Bone marrow (tissue), 2 donors: ENCODE results near the gene ZNF556.
"Not testable (repeated sequence)": the region's sequence is repeated elsewhere in the genome, so short reads cannot be mapped to it uniquely, and the experiment has no call there.

Experiments used
- DNase-seq, 2 donors: peaks; one replicate each; lab custom pipeline; 2025; lab: John Stamatoyannopoulos, UW

The ZNF556 gene

DNA sequence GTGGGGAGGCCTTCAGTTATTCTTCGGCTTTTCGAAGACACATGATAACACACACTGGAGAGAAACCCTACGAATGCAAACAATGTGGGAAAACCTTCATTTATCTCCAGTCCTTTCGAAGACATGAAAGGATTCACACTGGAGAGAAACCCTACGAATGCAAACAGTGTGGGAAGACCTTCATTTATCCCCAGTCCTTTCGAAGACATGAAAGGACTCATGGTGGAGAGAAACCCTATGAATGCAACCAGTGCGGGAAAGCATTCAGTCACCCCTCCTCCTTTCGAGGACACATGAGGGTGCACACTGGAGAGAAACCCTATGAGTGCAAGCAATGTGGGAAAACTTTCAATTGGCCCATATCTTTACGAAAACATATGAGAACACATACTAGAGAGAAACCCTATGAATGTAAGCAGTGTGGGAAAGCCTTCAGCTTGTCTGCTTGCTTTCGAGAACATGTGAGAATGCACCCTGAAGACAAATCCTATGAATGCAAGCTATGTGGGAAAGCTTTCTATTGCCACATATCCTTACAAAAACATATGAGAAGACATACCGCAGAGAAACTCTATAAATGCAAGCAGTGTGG, 14.0 kb upstream of the ZNF556 start:
- DNase-seq, result no peak

DNA sequence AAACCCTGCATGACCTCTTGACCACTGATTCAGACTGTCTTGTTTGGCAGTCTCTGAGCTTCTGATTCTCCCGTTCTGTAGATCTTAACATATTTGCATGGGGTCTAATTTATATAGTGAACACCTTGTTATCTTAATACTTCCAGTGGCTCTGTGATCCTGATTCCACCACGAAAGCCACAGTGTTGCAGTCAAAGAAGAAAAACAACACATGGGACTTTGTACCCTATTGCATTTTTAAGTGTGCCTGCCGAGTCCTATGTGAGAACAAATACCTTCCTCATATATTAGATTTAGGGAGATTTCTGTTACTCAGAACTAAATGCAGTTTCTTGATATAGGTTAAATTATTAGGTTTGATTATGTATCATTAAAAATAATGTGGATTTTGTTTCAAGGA, 12.3 kb upstream of the ZNF556 start:
- DNase-seq, result no peak

DNA sequence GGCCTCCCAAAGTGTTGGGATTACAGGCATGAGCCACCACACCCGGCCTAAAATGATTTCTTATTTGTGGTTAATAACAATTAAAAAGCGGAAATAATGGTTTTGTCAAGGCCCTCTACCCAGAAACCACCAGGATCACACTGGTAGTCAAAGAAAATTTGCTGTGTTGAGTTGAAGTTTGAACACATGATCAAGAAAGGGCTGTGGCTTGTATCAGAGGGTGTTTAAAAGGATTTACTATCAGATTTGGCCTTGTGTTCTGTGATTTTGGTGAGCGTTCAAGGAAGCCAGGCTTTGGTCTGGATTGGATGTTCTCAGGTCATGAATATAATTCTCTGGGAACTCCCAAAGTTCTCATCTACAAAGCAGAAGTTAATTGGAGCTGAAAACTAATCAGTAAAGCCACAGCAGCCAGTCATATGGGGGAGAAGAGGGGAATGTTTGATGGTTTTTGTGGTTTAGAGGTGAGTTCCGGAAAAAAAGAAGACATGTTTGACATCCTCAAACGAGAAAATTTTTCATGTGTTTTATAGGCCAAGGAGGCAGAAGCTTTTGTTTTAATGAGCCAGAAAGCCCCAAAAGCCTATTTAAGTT, 10.6 kb upstream of the ZNF556 start:
- DNase-seq, result no peak

DNA sequence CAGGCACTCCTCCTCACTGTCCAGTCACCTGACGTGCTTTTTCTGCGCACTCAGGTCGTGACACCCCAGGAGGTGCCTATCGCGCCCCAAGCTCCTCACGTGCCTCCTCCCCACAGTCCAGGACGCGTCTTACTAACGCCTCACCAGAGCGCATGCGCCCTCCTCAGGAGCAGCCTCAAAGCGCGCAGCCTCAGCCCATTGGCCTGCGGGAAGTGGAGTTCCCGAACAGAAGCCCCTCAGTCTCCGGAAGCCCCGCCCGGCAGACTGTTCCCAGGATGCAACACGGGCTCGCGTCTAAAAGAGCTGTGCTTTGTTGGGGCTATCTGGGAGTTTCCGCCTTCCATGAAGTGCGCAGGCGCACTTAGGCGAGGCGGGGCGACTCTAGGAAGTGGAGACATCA, 8.3 kb upstream of the ZNF556 start:
- no peak for DNase-seq

DNA sequence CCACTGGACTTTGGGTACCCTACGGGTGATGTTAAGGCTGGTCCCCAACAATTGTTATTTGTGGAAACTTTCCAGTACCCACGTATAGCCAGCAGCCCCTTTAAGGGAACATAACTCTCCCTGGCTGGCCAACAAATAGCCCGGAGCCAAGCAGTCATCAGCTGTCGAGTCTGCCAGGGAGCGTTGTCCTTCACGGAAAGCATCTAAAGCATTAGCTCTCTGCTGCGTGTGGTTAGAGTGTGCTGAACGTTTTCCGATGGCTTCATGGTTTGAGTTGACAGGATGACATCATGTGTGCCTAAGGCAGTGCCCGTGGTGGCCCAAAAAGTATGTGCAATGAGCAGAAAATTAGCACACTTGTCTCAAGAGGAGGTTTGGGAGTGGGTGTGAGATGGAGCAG, 3.3 kb upstream of the ZNF556 start:
- no peak for DNase-seq

DNA sequence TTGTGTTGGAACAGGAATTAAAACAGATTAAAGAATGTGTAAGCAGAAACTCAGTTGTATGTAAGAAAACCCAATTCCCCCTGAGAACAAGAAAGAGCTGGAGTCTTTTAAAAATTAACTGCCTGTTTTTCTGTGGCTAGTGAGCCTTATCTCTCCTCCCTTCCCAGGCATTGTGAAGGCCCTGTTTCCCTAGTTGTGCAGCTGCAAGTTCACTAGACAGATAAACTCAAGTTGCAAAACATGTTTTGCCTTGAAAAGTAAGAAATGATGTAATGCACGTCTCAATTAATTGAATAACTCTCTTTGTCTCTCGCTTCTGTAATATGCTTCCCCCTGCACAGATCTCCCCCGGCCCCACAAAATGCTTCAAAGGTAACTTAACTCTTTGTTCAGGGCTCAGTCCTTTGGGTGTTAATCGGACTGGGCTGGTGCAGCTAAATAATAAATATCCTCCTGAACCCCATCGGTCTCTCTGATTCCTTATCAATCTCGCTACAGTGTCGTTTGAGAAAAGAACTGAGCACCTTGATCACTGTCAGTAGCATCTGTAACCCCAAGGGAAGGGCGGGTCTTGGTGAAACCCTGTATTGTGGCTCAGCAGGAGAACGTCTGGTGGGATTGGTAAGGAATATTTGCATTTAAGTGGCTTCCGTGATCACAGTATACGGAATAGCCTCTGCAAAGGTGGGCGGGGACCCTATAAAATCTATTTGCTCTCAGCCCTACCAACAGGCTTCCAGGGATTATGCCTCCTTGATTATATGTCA, 1.6 kb upstream of the ZNF556 start:
- no peak for DNase-seq

DNA sequence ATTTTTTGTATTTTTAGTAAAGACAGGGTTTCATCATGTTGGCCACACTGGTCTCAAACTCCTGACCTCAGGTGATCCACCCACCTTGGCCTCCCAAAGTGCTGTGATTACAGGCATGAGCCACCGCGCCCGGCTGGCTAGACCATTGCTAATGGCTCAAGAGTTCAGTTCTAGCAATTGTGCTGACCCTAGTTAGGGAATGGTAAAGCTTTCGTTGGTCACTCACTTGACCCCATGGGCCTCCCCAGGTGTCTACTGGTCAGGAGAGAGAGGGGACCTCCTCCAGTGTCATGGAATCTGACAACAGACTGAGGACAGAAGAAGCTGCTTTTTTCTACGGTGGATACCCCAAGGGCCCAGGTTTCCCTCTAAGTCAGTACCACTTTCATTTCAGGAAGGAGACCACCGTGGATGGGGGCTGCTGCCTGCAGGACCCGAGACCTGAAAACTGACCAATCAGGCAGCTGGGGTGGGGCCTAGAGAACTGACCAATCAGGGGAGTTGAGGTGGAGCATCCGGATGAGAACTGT, 575 bp upstream of the ZNF556 start:
- DNase-seq, result no peak

DNA sequence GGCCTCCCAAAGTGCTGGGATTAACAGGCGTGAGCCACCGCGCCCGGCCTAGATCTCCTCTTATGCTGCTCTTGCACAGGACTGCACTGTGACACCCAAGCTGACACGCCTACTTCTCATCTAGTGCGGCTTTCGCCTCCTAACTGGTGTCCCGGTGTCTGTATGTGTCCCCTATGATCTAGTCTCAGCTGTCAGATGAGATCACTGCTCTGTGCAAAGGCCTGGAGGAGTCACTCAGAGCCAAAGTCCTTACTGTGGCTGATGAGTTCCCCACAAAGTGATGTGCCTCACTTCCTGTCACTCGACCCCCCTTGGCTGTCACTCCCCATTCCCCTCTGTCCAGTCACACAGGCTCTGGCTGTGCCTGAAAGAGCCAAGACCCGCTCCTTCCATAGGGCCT, 2.5 kb downstream of the ZNF556 start:
- no peak for DNase-seq

DNA sequence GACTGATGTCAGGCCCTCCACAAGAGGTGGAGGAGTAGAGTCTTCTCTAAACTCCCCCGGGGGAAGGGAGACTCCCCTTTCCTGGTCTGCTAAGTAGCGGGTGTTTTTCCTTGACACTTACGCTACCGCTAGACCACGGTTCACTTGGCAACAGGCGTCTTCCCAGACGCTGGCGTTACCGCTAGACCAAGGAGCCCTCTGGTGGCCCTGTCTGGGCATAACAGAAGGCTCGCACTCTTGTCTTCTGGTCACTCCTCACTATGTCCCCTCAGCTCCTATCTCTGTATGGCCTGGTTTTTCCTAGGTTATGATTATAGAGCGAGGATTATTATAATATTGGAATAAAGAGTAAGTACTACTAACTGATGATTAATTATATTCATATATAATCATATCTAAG, 5.0 kb downstream of the ZNF556 start:
- DNase-seq, result not testable (repeated sequence)

DNA sequence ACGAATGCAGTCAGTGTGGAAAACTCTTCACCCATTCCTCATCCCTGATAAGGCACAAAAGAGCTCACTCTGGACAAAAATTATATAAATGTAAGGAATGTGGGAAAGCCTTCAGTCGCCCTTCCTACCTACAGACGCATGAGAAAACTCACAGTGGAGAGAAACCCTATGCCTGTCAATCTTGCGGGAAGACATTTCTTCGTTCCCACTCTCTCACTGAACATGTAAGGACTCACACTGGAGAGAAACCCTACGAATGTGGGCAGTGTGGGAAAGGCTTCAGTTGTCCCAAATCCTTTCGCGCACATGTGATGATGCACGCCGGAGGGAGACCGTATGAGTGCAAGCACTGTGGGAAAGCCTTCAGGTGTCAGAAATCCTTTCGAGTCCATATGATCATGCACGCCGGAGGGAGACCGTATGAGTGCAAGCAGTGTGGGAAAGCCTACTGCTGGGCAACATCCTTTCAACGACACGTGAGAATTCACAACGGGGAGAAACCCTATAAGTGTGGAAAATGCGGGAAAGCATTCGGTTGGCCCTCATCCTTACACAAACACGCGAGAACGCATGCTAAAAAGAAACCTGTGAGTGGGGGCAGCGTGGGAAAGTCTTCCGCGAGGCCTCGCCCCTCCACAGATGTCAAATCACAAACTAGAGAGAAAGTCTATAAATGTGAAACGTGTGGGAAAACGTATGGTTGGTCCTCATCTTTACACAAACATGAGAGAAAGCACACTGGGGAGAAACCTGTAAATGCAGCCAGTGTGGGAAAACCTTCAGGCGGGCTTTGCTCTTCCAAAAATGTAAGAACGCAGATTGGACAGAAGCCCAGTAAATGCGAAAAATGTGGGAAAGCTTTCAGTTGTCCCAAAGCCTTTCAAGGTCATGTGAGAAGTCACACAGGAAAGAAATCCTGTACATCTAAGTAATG, 10.5 kb downstream of the ZNF556 start:
- DNase-seq, result no peak

DNA sequence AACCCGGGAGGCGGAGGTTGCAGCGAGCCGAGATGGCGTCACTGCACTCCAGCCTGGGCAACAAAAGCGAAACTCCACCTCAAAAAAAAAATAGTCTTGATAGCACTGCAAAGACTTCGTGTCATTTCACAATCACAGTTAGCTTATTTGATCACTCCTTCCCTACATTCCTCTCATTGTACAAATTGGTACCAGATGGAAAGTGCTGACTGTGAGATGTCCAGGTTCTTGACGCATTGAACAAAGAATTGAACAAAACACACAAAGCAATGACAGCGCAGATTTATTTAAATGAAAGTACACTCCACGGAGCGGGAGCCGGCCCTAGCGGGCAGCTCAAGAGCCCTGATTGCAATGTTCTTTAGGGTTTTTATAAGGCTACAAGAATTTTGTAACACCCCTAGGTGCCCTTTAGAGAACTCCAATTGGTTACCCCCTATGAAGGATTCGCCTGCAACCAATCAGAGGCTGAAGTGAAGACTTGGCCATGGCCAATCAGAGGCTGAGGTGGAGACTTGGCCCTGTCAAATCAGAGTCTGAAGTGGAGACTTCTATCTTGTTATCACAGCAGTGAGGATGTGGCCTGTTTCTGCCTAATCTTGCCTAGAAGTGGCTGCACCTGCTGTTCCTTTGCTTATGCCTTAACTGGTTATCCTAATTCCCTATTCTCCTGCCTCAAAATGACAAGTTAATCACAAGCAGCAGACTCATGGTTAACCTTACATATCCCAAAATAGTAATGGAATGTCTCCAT, 16.7 kb downstream of the ZNF556 start:
- no peak for DNase-seq

DNA sequence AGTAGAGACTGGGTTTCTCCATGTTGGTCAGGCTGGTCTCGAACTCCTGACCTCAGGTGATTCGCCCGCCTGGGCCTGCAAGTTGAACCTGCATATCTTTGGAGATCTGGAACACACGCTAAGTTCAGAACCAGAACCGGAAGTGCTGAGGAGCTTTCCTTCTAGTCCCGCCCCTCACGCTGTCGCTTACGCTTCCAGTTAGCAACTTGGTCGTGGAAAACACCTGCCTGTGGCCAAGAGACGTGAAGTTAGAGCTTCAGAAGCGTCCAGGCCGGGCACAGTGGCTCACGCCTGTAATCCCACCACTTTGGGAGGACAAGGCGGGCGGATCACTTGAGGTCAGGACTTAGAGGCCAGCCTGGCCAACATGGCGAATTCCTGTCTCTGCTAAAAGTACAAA, 18.6 kb downstream of the ZNF556 start:
- DNase-seq, result no peak

DNA sequence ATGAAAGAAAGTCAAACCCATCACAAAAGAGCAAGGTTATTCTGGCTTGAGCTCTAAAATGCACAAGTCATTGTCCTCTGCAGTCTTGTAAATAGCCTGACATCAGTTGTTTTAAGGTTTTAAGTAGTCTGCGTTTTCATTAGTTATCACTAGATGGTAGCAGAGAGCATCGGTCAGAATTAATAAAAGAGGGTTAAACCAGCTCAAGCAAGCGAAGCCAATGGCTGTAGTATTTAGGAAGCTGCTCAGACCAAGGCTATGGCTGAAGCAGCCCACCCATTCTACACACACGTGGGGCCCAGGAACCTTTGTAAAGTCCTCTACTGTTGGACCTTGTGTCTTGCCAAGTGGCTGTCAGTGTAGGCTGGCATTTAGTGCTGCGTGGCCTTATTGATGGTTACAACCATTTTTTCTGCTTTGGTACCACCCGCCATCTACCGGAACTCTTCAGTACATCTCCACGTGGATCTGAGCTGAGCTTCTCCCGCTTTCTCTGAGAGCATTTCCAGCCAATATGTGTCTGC, 20.3 kb downstream of the ZNF556 start:
- DNase-seq, result peak in 1 of 2 donors; percentile 48

DNA sequence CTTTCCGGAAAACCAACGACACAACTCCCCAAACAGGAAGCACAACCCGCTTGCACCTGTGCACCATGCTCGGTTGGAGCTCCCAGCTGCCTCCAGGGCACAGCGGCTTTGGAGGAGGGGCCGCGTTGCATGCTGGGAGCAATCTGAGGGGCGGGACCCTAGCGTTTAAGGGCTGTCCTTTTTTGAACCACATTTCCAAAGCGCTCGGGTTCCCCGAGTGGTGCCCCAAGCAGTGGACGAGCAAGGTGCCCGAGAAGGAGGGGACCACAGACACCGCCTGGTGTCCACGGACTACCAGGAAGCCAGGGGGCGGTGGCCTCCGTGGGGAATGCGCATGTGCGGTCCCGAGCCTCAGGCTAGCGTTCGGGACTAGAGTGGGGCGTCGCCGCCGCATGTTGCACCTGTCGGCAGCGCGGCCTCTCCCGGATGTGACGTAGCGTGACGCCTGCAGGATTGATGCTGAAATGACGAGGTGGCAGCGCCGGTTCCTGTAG, 21.6 kb downstream of the ZNF556 start:
- DNase-seq, result peak in 1 of 2 donors; percentile 4

DNA sequence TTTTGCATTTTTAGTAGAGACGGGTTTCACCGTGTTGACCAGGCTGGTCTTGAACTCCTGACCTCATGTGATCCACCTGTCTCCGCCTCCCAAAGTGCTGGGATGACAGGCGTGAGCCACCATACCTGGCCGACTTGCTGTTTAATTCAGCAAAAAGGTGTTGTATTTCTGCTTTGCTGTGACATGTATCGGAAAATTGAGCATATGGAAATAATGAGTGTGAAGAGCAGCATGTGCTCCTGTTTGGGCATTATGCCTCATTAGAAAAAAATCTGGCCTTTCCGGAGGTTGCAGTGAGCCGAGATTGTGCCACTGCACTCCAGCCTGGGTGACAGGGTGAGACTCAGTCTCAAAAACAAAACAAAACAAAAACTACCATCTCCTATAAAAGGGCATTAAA, 23.4 kb downstream of the ZNF556 start:
- DNase-seq, result not testable (repeated sequence)

DNA sequence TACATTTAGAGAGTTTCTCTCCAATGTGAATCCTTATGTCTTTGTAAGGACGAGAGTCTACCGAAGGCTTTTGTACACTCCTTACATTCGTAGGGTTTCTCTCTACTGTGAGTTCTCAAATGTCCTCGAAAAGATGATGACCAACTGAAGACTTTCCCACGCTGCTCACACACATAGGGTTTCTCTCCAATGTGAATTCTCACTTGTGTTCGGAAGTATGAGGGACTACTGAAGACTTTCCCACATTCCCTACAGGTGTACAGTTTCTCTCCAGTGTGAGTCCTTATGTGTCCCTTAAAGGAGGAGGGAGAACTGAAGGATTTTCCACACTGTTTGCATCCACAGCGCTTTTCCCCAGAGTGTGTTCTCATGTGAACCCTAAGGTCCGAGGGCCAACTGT, 29.6 kb downstream of the ZNF556 start:
- DNase-seq, result no peak

DNA sequence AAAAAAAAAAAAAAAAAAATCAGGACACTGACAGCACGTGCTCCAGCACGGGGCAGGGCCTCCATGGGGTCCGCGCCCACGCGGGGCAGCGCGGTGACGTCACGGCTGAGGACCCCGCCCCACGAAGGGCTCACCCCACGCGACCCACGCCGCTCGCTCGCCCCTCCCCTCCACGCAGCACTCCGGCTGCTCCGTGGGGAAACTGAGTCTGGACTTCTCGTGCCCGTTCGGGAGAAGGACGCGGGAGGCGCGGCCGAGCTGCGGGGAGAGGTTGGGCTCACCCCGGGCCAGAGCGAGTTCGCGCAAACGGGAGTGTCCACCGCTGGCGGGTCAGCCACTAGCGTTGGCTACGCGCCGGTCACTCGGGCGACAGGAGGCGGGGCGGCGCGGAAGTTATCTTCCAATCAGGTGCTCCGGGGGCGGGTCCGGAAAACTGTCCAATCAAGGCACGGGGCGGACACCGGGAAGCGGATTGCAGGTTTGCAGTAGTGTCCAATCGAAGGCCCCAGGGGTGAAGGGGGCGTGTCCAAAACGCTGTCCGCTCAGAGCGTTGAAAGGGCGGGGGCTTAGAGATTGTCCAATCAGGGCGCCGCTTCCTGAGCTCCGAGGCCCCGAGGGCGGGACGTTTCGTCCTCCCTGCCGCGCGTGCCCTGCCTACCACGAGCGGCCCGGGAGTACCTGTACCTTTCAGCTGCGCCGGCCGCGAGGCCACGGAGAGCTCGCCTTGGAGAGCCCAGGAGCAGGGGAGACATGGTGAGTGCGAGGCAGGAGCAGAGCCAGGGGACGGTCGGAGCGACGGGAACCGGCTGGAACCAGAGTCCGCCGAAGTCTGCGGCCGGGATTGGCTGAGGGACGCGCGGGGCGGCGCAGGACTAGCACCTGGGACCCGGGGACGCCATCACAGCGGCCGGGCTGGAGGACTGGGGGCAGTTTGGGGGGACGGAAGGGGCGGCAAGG, 33.4 kb downstream of the ZNF556 start, which contains the start of gene ZNF57:
Gene ZNF57 (plus strand): TSS at position 633 of the 957 bp plus-strand sequence. CDS start 118 bp downstream, at position 751.
- peak; percentile 84 to 92 for DNase-seq

DNA sequence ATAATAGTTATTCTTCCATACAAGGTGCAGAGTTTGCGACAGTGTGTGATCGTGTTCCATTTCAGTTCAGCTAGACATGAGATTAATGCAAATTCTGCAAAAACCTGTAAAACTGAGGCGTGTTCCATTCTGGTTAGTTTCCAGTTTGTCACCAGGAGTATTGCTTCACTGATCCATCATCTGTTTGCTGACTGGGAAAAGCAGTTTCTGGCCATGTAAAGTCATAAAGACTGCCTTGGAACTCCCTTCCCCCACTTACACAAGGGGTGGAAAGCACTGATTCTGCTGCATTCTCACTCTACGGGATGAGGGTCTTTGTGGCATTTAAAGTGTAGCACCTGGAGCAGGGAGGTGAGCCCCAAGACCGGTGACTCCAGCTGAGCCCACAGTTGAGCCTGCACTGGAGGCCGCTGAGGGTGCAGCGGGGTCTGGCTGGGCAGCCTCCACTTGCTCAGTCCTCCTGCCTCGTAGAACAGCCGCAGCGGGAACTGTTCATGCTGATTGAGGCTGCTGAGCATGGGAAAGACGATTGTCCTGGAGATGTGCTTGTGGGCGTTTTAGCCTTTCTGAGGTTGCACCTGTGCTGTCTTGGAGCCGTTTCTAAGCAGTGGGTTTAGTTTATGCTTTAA, 35.6 kb downstream of the ZNF556 start:
- DNase-seq, result no peak

DNA sequence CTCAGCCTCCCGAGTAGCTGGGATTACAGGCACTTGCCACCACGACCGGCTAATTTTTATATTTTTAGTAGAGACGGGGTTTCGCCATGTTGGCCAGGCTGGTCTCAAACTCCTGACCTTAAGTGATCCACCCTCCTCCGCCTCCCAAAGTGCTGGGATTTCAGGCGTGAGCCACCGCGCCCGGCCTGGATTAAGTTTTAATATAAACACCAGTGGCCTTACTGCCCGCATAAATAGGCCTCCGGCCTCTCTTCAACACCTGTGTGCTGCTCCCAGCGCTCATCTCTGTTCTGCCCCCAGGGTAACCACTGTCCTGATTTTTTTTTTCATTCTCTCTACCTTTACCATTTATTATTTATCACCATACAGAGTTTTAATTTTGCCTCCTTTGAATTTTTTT, 36.2 kb downstream of the ZNF556 start:
- not testable (repeated sequence) for DNase-seq
